HG02623 (cell line): ENCODE results near the gene PAPSS2.
A peak's percentile ranks its signal among the peaks of the same experiment; 100 is the strongest.
"Not testable (repeated sequence)": the region's sequence is repeated elsewhere in the genome, so short reads cannot be mapped to it uniquely, and the experiment has no call there.

Experiments
- ATAC-seq: cut with Tn5 transposase; IDR thresholded peaks from one replicate; pipeline ENCODE4 v1.9.1; 2021; ENCODE audit warnings: moderate library complexity; ENCODE audit not compliant: unreplicated experiment

The PAPSS2 gene

GRCh38 chr10:87742992-87743610, 83.4 kb downstream of the PAPSS2 start:
- ATAC-seq: not testable (repeated sequence)

GRCh38 chr10:87744606-87745005, 84.9 kb downstream of the PAPSS2 start:
- ATAC-seq: no peak

GRCh38 chr10:87746911-87747310, 87.2 kb downstream of the PAPSS2 start:
- no peak for ATAC-seq

- not testable (repeated sequence) for ATAC-seq
Measured at GRCh38 chr10:87748244-87748643, 88.6 kb downstream of the PAPSS2 start.

GRCh38 chr10:87750001-87750671, 90.5 kb downstream of the PAPSS2 start:
- no peak for ATAC-seq

- no peak for ATAC-seq
Measured at GRCh38 chr10:87750817-87751216, 91.1 kb downstream of the PAPSS2 start.

GRCh38 chr10:87751274-87751673, 91.6 kb downstream of the PAPSS2 start:
- ATAC-seq: no peak

GRCh38 chr10:87752566-87752965, 92.9 kb downstream of the PAPSS2 start:
- ATAC-seq: no peak

GRCh38 chr10:87753995-87754866, 94.6 kb downstream of the PAPSS2 start:
- ATAC-seq: no peak

GRCh38 chr10:87757685-87758084, 98.0 kb downstream of the PAPSS2 start:
- no peak for ATAC-seq

- ATAC-seq: no peak
Measured at GRCh38 chr10:87759551-87759950, 99.9 kb downstream of the PAPSS2 start.

GRCh38 chr10:87760195-87760905, 100.7 kb downstream of the PAPSS2 start:
- ATAC-seq: no peak

GRCh38 chr10:87761153-87761552, 101.5 kb downstream of the PAPSS2 start:
- no peak for ATAC-seq

GRCh38 chr10:87761892-87762291, 102.2 kb downstream of the PAPSS2 start:
- peak; percentile 58 for ATAC-seq

- no peak for ATAC-seq
Measured at GRCh38 chr10:87763086-87763861, 103.6 kb downstream of the PAPSS2 start.

- no peak for ATAC-seq
Measured at GRCh38 chr10:87764072-87764934, 104.6 kb downstream of the PAPSS2 start.

GRCh38 chr10:87765666-87766376, 106.1 kb downstream of the PAPSS2 start:
- no peak for ATAC-seq

GRCh38 chr10:87767253-87767652, 107.6 kb downstream of the PAPSS2 start:
- ATAC-seq: no peak
